Heart left ventricle (tissue), 13 donors: ENCODE data around the gene SH3BP4.

Source experiments
- POLR2A ChIP-seq, 2 donors: fragments of 450-650 bp; IDR thresholded peaks; one replicate each; pipeline ENCODE4 v1.6.1; 2017; ENCODE audit warnings: antibody characterized with exemption in 2 of 2, mild to moderate bottlenecking in 2 of 2, moderate library complexity in 2 of 2
- TF ChIP-seq, protein P1 (sequence below), 12 donors: fragments of 200-600 bp; sonication (generic) in 4 of 12; IDR thresholded peaks; one replicate each; pipeline versions ENCODE4 v1.5.0 to v1.8.0; 2018 to 2022; ENCODE audit warnings: antibody characterized with exemption in 12 of 12, mild to moderate bottlenecking in 5 of 12
- donor health status: ischemic (EF 13 %, LVEDD 7.1; RV severe dilation, severe dysfunction).
- donor health status: DM: no; HTN: yes; CAD: no.
- donor health status: DM: no; HTN: no; CAD: no.
- donor health status: ischemic (EF 25% LVEDD 6.9; RV normal size, moderate dysfunction).
- donor health status: ischemic (EF 25% LVEDD 5.7; RV mildly dilated, moderate dysfunction).
- donor health status: ischemic (EF 35%, LVEDD 5.7; RV mildly dilated, moderate dysfunction).
- donor health status: nonischemic (EF 11% LVEDD 7.7; RV severe dilation, severe dysfunction).
- donor health status: DM: yes; HTN: yes; CAD: no.
- donor health status: PGD.
- donor health status: ischemic (EF 29% LVEDD 5.4; RV normal size, mild dysfunction).
- donor health status: nonischemic (EF 23%, LVEDD 6.1; RV moderate dilation, normal function).

DNA sequence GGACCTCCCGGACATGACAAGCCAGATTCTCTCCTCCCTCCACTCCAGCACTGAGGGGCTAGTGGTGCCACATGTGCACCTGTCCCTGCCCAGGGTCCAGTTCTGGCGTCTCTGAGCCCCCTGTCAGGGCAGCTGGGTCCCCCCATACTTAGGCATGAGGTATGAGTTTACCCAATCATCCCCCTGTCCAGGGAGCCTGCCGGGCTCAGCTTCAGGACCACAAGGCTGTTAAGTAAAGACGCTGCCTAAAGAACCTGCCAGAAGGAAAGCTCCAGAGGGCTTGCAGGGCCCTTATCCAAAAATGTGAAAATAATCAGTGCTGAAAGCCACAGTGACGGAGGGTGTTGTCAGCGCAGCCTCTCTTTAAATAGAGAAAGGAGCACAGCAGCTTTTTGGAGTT, 40.0 kb downstream of the SH3BP4 start:
- TF ChIP-seq, protein P1, sequence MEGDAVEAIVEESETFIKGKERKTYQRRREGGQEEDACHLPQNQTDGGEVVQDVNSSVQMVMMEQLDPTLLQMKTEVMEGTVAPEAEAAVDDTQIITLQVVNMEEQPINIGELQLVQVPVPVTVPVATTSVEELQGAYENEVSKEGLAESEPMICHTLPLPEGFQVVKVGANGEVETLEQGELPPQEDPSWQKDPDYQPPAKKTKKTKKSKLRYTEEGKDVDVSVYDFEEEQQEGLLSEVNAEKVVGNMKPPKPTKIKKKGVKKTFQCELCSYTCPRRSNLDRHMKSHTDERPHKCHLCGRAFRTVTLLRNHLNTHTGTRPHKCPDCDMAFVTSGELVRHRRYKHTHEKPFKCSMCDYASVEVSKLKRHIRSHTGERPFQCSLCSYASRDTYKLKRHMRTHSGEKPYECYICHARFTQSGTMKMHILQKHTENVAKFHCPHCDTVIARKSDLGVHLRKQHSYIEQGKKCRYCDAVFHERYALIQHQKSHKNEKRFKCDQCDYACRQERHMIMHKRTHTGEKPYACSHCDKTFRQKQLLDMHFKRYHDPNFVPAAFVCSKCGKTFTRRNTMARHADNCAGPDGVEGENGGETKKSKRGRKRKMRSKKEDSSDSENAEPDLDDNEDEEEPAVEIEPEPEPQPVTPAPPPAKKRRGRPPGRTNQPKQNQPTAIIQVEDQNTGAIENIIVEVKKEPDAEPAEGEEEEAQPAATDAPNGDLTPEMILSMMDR (IDR thresholded peaks at IDR 0.05): no peak
- no peak for TF ChIP-seq POLR2A (IDR thresholded peaks at IDR 0.05)
